ENCODE data around the gene SLC27A4. TPM values are rescaled to one million over a fixed set of nuclear protein-coding genes. Genes with fewer than 3 reads are reported as not detected.

Gene SLC27A4
- total RNA-seq, 1 donor from 2014 or later, result 28.0 TPM

- intact Hi-C loops (cut with DNase I), result no loop called here
- TF ChIP-seq POLR2A (IDR thresholded peaks at IDR 0.05) (no peak), POLR2AphosphoS5 (IDR thresholded peaks at IDR 0.05; ENCODE audit: insufficient read depth in 1 of 2, low read depth in 1 of 2) (no peak), CTCF (IDR thresholded peaks at IDR 0.05) (no peak)
Observed at GRCh38 chr9:128391956-128392301, 51.6 kb downstream of the SLC27A4 start.

GRCh38 chr9:128392302-128393144 is 52.2 kb downstream of the SLC27A4 start:
- TF ChIP-seq CTCF (IDR thresholded peaks at IDR 0.05), result no peak
- no peak for TF ChIP-seq POLR2AphosphoS5 (IDR thresholded peaks at IDR 0.05; ENCODE audit: insufficient read depth in 1 of 2, low read depth in 1 of 2)
- no peak for TF ChIP-seq POLR2A (IDR thresholded peaks at IDR 0.05)
- H3K36me3 ChIP-seq, result peaks cover 0 to 35% of the 10 kb centered on the region in 2 donors
- intact Hi-C loops (cut with DNase I), result no loop called here
- DNase-seq (ENCODE audit: extremely low spot score in 2 of 2), result no peak
- H3K27me3 ChIP-seq, result no peaks in the 10 kb centered on the region
- no peaks in the 10 kb centered on the region for H3K4me1 ChIP-seq
- no peaks in the 10 kb centered on the region for H3K9me3 ChIP-seq
- H3K4me3 ChIP-seq, result no peak overlapping the region
- H3K27ac ChIP-seq, result no peak overlapping the region

More at GRCh38 chr9:128391956-128392301, 51.6 kb downstream of the SLC27A4 start:
- Histone ChIP-seq H3K36me3 (peaks cover 0 to 41% of the 10 kb centered on the region in 2 donors), H3K4me1 (no peaks in the 10 kb centered on the region), H3K9me3 (no peaks in the 10 kb centered on the region), H3K27me3 (no peaks in the 10 kb centered on the region), H3K4me3 (no peak overlapping the region), H3K27ac (no peak overlapping the region)
- DNase-seq (ENCODE audit: extremely low spot score in 2 of 2), result no peak

- H3K9me3 ChIP-seq, result no peaks in the 10 kb centered on the region
- no peak for TF ChIP-seq CTCF (IDR thresholded peaks at IDR 0.05)
- TF ChIP-seq POLR2AphosphoS5 (IDR thresholded peaks at IDR 0.05; ENCODE audit: insufficient read depth in 1 of 2, low read depth in 1 of 2), result no peak
- TF ChIP-seq POLR2A (IDR thresholded peaks at IDR 0.05), result no peak
- intact Hi-C loops (cut with DNase I), result no loop called here
- H3K4me1 ChIP-seq, result no peaks in the 10 kb centered on the region
- DNase-seq (ENCODE audit: extremely low spot score in 2 of 2), result no peak
- no peak overlapping the region for H3K27ac ChIP-seq
- H3K27me3 ChIP-seq, result no peaks in the 10 kb centered on the region
- no peak overlapping the region for H3K4me3 ChIP-seq
- peaks cover 0 to 28% of the 10 kb centered on the region in 2 donors for H3K36me3 ChIP-seq
Observed at GRCh38 chr9:128393145-128393775, 52.9 kb downstream of the SLC27A4 start.

- Histone ChIP-seq H3K27ac (no peak overlapping the region), H3K27me3 (no peaks in the 10 kb centered on the region), H3K9me3 (no peaks in the 10 kb centered on the region), H3K36me3 (peaks cover 0 to 21% of the 10 kb centered on the region in 2 donors), H3K4me3 (no peak overlapping the region), H3K4me1 (no peaks in the 10 kb centered on the region)
- intact Hi-C loops (cut with DNase I), result no loop called here
- no peak for TF ChIP-seq POLR2A (IDR thresholded peaks at IDR 0.05)
- TF ChIP-seq CTCF (IDR thresholded peaks at IDR 0.05), result no peak
- no peak for TF ChIP-seq POLR2AphosphoS5 (IDR thresholded peaks at IDR 0.05; ENCODE audit: insufficient read depth in 1 of 2, low read depth in 1 of 2)
- no peak for DNase-seq (ENCODE audit: extremely low spot score in 2 of 2)
Observed at GRCh38 chr9:128393970-128394369, 53.6 kb downstream of the SLC27A4 start.

Data from vagina (tissue), 2 donors.